Measurements from ENCODE around the gene AKAP1.

AKAP1 gene

GRCh38 chr17:57165754-57166153, 80.7 kb downstream of the AKAP1 start:
- no peaks in the 10 kb centered on the region for H3K4me1 Mint-ChIP-seq (ENCODE audit: low read depth)

GRCh38 chr17:57166803-57167202, 81.8 kb downstream of the AKAP1 start:
- Mint-ChIP-seq H3K27me3 (ENCODE audit: low read depth) (peaks cover 11% of the 10 kb centered on the region), H3K4me3 (no peak overlapping the region), H3K9me3 (peaks cover 6% of the 10 kb centered on the region), H3K27ac (no peak overlapping the region), H3K4me1 (ENCODE audit: low read depth) (no peaks in the 10 kb centered on the region), H3K36me3 (ENCODE audit: low read depth) (no peaks in the 10 kb centered on the region)

More at GRCh38 chr17:57165754-57166153, 80.7 kb downstream of the AKAP1 start:
- Mint-ChIP-seq H3K36me3 (ENCODE audit: low read depth) (no peaks in the 10 kb centered on the region), H3K4me3 (no peak overlapping the region), H3K9me3 (peaks cover 6% of the 10 kb centered on the region), H3K27me3 (ENCODE audit: low read depth) (peaks cover 10% of the 10 kb centered on the region), H3K27ac (no peak overlapping the region)

GRCh38 chr17:57168695-57169094, 83.6 kb downstream of the AKAP1 start:
- Mint-ChIP-seq H3K9me3 (peaks cover 6% of the 10 kb centered on the region), H3K4me3 (no peak overlapping the region), H3K4me1 (ENCODE audit: low read depth) (no peaks in the 10 kb centered on the region), H3K36me3 (ENCODE audit: low read depth) (no peaks in the 10 kb centered on the region), H3K27me3 (ENCODE audit: low read depth) (peaks cover 23% of the 10 kb centered on the region), H3K27ac (no peak overlapping the region)

- Mint-ChIP-seq H3K36me3 (ENCODE audit: low read depth) (no peaks in the 10 kb centered on the region), H3K27ac (no peak overlapping the region), H3K9me3 (peaks cover 6% of the 10 kb centered on the region), H3K4me1 (ENCODE audit: low read depth) (no peaks in the 10 kb centered on the region), H3K4me3 (no peak overlapping the region), H3K27me3 (ENCODE audit: low read depth) (peaks cover 38% of the 10 kb centered on the region)
Measured at GRCh38 chr17:57170866-57171265, 85.8 kb downstream of the AKAP1 start.
